ENCODE results near the gene ZNF846. TPM values are rescaled to one million over a fixed set of nuclear protein-coding genes. Genes with fewer than 3 reads are reported as not detected.
A peak's percentile ranks its signal among the peaks of the same experiment; 100 is the strongest.
"Not testable (repeated sequence)": the region's sequence is repeated elsewhere in the genome, so short reads cannot be mapped to it uniquely, and the experiment has no call there.

Gene ZNF846
- total RNA-seq, 1 experiment from 2014 or later, result 5.3 TPM

DNA sequence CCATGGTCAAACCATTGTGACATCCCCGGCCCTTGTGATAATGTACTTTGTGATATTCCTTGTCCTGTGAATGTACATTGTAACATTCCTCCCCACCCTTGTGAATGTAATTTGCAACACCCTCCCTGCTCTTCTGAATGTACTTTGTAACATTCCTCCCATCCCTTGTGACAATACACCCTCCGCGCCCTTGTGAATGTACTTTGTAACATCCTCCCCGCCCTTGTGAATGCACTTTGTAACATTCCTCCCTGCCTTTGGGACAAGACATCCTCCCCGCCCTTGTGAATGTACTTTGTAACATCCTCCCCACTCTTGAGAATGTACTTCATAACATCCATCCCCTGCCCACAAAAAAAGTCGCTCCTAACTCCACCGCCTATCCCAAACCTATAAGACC, 17.1 kb downstream of the ZNF846 start:
- no TSS peak for BruUV-seq (replicated peaks)
- H3K36me3 Mint-ChIP-seq (ENCODE audit: insufficient read depth, unreplicated experiment), result no peaks in the 10 kb centered on the region
- no peaks in the 10 kb centered on the region for H3K4me1 Mint-ChIP-seq (ENCODE audit: low read depth, unreplicated experiment)
- no peak overlapping the region for H3K4me3 Mint-ChIP-seq (ENCODE audit: unreplicated experiment)
- H3K9me3 Mint-ChIP-seq (ENCODE audit: unreplicated experiment), result no peaks in the 10 kb centered on the region
- peak in 1 of 2 experiments; percentile 34 for DNase-seq
- no peak overlapping the region for H3K27ac Mint-ChIP-seq (ENCODE audit: unreplicated experiment)
- no peaks in the 10 kb centered on the region for H3K27me3 ChIP-seq (replicated peaks; ENCODE audit: control insufficient read depth, insufficient read depth, low read length)
- TF ChIP-seq, protein P1, sequence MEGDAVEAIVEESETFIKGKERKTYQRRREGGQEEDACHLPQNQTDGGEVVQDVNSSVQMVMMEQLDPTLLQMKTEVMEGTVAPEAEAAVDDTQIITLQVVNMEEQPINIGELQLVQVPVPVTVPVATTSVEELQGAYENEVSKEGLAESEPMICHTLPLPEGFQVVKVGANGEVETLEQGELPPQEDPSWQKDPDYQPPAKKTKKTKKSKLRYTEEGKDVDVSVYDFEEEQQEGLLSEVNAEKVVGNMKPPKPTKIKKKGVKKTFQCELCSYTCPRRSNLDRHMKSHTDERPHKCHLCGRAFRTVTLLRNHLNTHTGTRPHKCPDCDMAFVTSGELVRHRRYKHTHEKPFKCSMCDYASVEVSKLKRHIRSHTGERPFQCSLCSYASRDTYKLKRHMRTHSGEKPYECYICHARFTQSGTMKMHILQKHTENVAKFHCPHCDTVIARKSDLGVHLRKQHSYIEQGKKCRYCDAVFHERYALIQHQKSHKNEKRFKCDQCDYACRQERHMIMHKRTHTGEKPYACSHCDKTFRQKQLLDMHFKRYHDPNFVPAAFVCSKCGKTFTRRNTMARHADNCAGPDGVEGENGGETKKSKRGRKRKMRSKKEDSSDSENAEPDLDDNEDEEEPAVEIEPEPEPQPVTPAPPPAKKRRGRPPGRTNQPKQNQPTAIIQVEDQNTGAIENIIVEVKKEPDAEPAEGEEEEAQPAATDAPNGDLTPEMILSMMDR (IDR thresholded peaks at IDR 0.05; ENCODE audit: insufficient read depth in 1 of 2, low read depth in 1 of 2, low read length in 1 of 2, severe bottlenecking in 1 of 2, unreplicated experiment in 1 of 2), result no peak
- H3K27me3 Mint-ChIP-seq (ENCODE audit: insufficient read depth, unreplicated experiment), result no peaks in the 10 kb centered on the region
- peaks cover 7% of the 10 kb centered on the region for H3K9me3 ChIP-seq
- no peaks in the 10 kb centered on the region for H3K4me1 ChIP-seq
- intact Hi-C loops (cut with micrococcal nuclease; ENCODE audit: unreplicated experiment), result no loop called here
- H3K36me3 ChIP-seq (ENCODE audit: control insufficient read depth, insufficient read depth, low read length), result no peaks in the 10 kb centered on the region
- POLR2A ChIA-PET, result no interaction called here
- no peak overlapping the region for H3K4me3 ChIP-seq (ENCODE audit: low read depth, low read length)
- CTCF ChIA-PET, result no interaction called here

DNA sequence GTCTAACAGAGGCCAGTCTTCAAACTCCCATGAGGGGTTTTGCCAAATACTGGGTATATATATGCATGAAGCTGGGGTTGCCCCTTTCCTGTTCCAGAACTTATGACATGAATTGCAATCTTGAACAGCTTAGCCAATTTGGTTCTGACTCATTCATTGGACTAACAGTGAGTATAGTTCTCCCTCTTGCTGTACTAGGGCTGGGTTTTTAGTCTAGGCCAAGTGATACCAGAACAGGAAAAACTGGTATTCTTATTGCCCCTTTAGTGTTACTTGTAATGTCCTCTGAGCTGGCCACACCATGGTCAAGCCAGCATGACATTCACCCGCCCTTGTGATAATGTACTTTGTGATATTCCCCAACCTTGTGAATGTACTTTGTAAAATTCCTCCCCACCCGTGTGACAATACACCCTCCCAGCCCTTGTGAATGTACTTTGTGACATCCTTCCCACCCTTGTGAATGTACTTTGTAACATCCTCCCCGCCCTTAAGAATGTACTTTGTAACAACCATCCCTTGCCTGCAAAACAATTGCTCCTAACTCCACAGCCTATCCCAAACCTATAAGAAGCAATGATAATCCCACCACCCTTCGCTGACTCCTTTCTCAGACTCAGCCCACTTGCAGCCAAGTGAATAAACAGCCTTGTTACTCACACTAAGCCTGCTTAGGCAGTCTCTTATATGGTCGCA, 26.9 kb downstream of the ZNF846 start:
- H3K9me3 ChIP-seq, result no peaks in the 10 kb centered on the region
- ChIA-PET POLR2A (no interaction called here), CTCF (no interaction called here)
- no peaks in the 10 kb centered on the region for H3K4me1 ChIP-seq
- H3K27me3 ChIP-seq (replicated peaks; ENCODE audit: control insufficient read depth, insufficient read depth, low read length), result no peaks in the 10 kb centered on the region
- no peaks in the 10 kb centered on the region for H3K36me3 ChIP-seq (ENCODE audit: control insufficient read depth, insufficient read depth, low read length)
- H3K4me3 Mint-ChIP-seq (ENCODE audit: unreplicated experiment), result no peak overlapping the region
- TF ChIP-seq, protein P1 (IDR thresholded peaks at IDR 0.05; ENCODE audit: insufficient read depth in 1 of 2, low read depth in 1 of 2, low read length in 1 of 2, severe bottlenecking in 1 of 2, unreplicated experiment in 1 of 2), result no peak
- DNase-seq, result no peak
- no peaks in the 10 kb centered on the region for H3K36me3 Mint-ChIP-seq (ENCODE audit: insufficient read depth, unreplicated experiment)
- H3K4me1 Mint-ChIP-seq (ENCODE audit: low read depth, unreplicated experiment), result no peaks in the 10 kb centered on the region
- peaks cover 16% of the 10 kb centered on the region for H3K9me3 Mint-ChIP-seq (ENCODE audit: unreplicated experiment)
- intact Hi-C loops (cut with micrococcal nuclease; ENCODE audit: unreplicated experiment), result no loop called here
- H3K27ac Mint-ChIP-seq (ENCODE audit: unreplicated experiment), result no peak overlapping the region
- no peaks in the 10 kb centered on the region for H3K27me3 Mint-ChIP-seq (ENCODE audit: insufficient read depth, unreplicated experiment)
- no peak overlapping the region for H3K4me3 ChIP-seq (ENCODE audit: low read depth, low read length)
- no TSS peak for BruUV-seq (replicated peaks)

DNA sequence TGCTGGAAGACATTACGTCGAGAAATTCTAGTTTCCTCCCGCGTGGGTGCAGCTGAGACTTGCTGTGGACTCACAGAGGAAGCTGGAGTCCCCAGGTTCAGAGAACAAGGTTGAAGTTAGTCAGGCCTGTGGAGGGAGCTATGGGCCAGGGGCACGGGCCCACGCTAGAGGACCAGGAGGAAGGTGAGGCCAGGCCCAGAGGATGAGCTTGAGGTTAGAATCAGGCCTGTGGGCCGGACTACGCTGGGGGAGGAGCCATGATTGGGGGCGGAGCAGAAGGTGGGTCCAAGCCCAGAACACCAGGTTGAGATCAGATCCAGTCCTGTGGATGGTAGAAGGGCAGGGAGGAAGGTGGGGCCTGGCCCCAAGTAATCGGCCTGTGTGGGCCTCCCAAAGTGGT, 32.6 kb downstream of the ZNF846 start:
- no TSS peak for BruUV-seq (replicated peaks)
- CTCF ChIA-PET, result no interaction called here

DNA sequence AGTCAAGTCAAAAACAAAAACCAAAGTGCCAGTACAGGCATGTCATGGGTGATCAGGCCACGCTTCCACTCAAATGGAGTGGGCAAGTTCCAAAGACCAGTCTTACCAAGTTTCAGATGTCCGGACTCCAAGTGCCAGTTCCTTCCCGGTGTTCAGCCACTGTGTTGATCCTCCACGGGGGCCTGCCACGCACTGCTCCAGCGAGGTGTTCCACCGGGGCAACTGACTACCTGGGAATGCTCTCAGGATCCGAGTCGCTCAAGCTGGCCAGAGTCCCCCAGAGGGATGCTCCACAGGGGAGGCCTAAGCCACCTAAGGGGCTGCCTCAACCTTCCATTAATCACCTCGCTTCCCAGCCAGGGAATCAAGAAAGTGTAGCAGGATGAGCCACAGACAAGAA, 38.5 kb downstream of the ZNF846 start:
- H3K27me3 ChIP-seq (replicated peaks; ENCODE audit: control insufficient read depth, insufficient read depth, low read length); H3K4me1 Mint-ChIP-seq (ENCODE audit: low read depth, unreplicated experiment); H3K27ac Mint-ChIP-seq (ENCODE audit: unreplicated experiment); intact Hi-C loops (cut with micrococcal nuclease; ENCODE audit: unreplicated experiment); H3K36me3 ChIP-seq (ENCODE audit: control insufficient read depth, insufficient read depth, low read length); H3K27me3 Mint-ChIP-seq (ENCODE audit: insufficient read depth, unreplicated experiment); H3K9me3 ChIP-seq; H3K9me3 Mint-ChIP-seq (ENCODE audit: unreplicated experiment); H3K4me3 Mint-ChIP-seq (ENCODE audit: unreplicated experiment); CTCF ChIA-PET; BruUV-seq (replicated peaks); H3K4me1 ChIP-seq; H3K36me3 Mint-ChIP-seq (ENCODE audit: insufficient read depth, unreplicated experiment); H3K4me3 ChIP-seq (ENCODE audit: low read depth, low read length); POLR2A ChIA-PET; DNase-seq: not testable (repeated sequence)

More for the DNA sequence above, 32.6 kb downstream of the ZNF846 start:
- peaks cover 7% of the 10 kb centered on the region for H3K9me3 Mint-ChIP-seq (ENCODE audit: unreplicated experiment)
- no peak overlapping the region for H3K4me3 Mint-ChIP-seq (ENCODE audit: unreplicated experiment)
- no peaks in the 10 kb centered on the region for H3K4me1 Mint-ChIP-seq (ENCODE audit: low read depth, unreplicated experiment)
- Histone ChIP-seq H3K4me3 (ENCODE audit: low read depth, low read length) (no peak overlapping the region), H3K27me3 (replicated peaks; ENCODE audit: control insufficient read depth, insufficient read depth, low read length) (no peaks in the 10 kb centered on the region), H3K9me3 (no peaks in the 10 kb centered on the region; the same call in 1 of the 2 replicates), H3K4me1 (no peaks in the 10 kb centered on the region), H3K36me3 (ENCODE audit: control insufficient read depth, insufficient read depth, low read length) (no peaks in the 10 kb centered on the region)
- H3K36me3 Mint-ChIP-seq (ENCODE audit: insufficient read depth, unreplicated experiment), result no peaks in the 10 kb centered on the region
- H3K27ac Mint-ChIP-seq (ENCODE audit: unreplicated experiment), result no peak overlapping the region
- intact Hi-C loops (cut with micrococcal nuclease; ENCODE audit: unreplicated experiment), result no loop called here
- no peaks in the 10 kb centered on the region for H3K27me3 Mint-ChIP-seq (ENCODE audit: insufficient read depth, unreplicated experiment)
- POLR2A ChIA-PET, result no interaction called here
- peak in 1 of 2 experiments; percentile 31 for DNase-seq
- TF ChIP-seq, protein P1 (IDR thresholded peaks at IDR 0.05; ENCODE audit: insufficient read depth in 1 of 2, low read depth in 1 of 2, low read length in 1 of 2, severe bottlenecking in 1 of 2, unreplicated experiment in 1 of 2), result no peak
